ENCODE measurements around the gene LGR4.

The LGR4 gene

GRCh38 chr11:27466363-27466762 lies 6.2 kb downstream of the LGR4 start:
- H3K4me3 ChIP-seq (ENCODE audit: low read depth, low read length), result no peak overlapping the region
- TF ChIP-seq CTCF (IDR thresholded peaks at IDR 0.05; ENCODE audit: low read depth, low read length, missing control alignments), result no peak
- no peak for DNase-seq (ENCODE audit: low read depth)

- no peak overlapping the region for H3K4me3 ChIP-seq (ENCODE audit: low read depth, low read length)
- TF ChIP-seq CTCF (IDR thresholded peaks at IDR 0.05; ENCODE audit: low read depth, low read length, missing control alignments), result no peak
- DNase-seq (ENCODE audit: low read depth), result no peak
Measured at GRCh38 chr11:27465629-27466028, 7.0 kb downstream of the LGR4 start.

GRCh38 chr11:27464909-27465308 lies 7.7 kb downstream of the LGR4 start:
- DNase-seq (ENCODE audit: low read depth), result no peak
- H3K4me3 ChIP-seq (ENCODE audit: low read depth, low read length), result no peak overlapping the region

GRCh38 chr11:27464289-27464696 lies 8.3 kb downstream of the LGR4 start:
- H3K4me3 ChIP-seq (ENCODE audit: low read depth, low read length), result no peak overlapping the region
- TF ChIP-seq CTCF (IDR thresholded peaks at IDR 0.05; ENCODE audit: low read depth, low read length, missing control alignments), result no peak
- DNase-seq (ENCODE audit: low read depth), result no peak

More at GRCh38 chr11:27464909-27465308, 7.7 kb downstream of the LGR4 start:
- no peak for TF ChIP-seq CTCF (IDR thresholded peaks at IDR 0.05; ENCODE audit: low read depth, low read length, missing control alignments)

- DNase-seq (ENCODE audit: low read depth), result no peak
- no peak overlapping the region for H3K4me3 ChIP-seq (ENCODE audit: low read depth, low read length)
Measured at GRCh38 chr11:27462543-27462942, 10.0 kb downstream of the LGR4 start.

GRCh38 chr11:27460158-27460978 lies 12.2 kb downstream of the LGR4 start:
- TF ChIP-seq CTCF (IDR thresholded peaks at IDR 0.05; ENCODE audit: low read depth, low read length, missing control alignments), result no peak
- no peak for DNase-seq (ENCODE audit: low read depth)
- no peak overlapping the region for H3K4me3 ChIP-seq (ENCODE audit: low read depth, low read length)

More at GRCh38 chr11:27462543-27462942, 10.0 kb downstream of the LGR4 start:
- no peak for TF ChIP-seq CTCF (IDR thresholded peaks at IDR 0.05; ENCODE audit: low read depth, low read length, missing control alignments)

- TF ChIP-seq CTCF (IDR thresholded peaks at IDR 0.05; ENCODE audit: low read depth, low read length, missing control alignments), result no peak
- no peak for DNase-seq (ENCODE audit: low read depth)
- H3K4me3 ChIP-seq (ENCODE audit: low read depth, low read length), result no peak overlapping the region
Measured at GRCh38 chr11:27459191-27459590, 13.4 kb downstream of the LGR4 start.
